Tibial artery (tissue), 4 donors: ENCODE measurements around the gene SH3RF1.

Experiments used
- DNase-seq, 2 donors: peaks; one replicate each; pipeline ENCODE4 v3.0.0-alpha.2; 2019
- H3K27ac ChIP-seq, 2 donors: fragments of 200-600 bp; sonication (generic) in 1 of 2; 1 replicate in 1 of 2; 2 replicates in 1 of 2; pipeline ENCODE4 v1.5.1; 2018 to 2019; ENCODE audit warnings: mild to moderate bottlenecking in 1 of 2
- H3K27me3 ChIP-seq, 2 donors: fragments of 200-600 bp; sonication (generic) in 1 of 2; one replicate each; pipeline versions ENCODE4 v1.5.1 to v1.6.0; 2016 to 2019
- H3K36me3 ChIP-seq, 3 donors: fragments of 200-600 bp; sonication (generic) in 2 of 3; one replicate each; pipeline ENCODE4 v1.5.1; 2016 to 2019; ENCODE audit warnings: mild to moderate bottlenecking in 2 of 3
- H3K4me1 ChIP-seq, 4 donors: fragments of 200-600 bp; sonication (generic) in 2 of 4; 1 replicate in 3 of 4; 2 replicates in 1 of 4; pipeline ENCODE4 v1.5.1; 2016 to 2019
- H3K4me3 ChIP-seq, 2 donors: fragments of 200-600 bp; sonication (generic) in 1 of 2; 1 replicate in 1 of 2; 2 replicates in 1 of 2; pipeline ENCODE4 v1.5.1; 2018 to 2019; ENCODE audit warnings: mild to moderate bottlenecking in 2 of 2
- H3K9me3 ChIP-seq, 3 donors: fragments of 200-600 bp; sonication (generic) in 1 of 3; one replicate each; pipeline ENCODE4 v1.5.1; 2016 to 2019
- intact Hi-C: fragments of 100-400 bp; cut with DNase I; formaldehyde crosslinking; loops from one replicate; pipeline ENCODE4 v1.15.0; 2023; ENCODE audit warnings: low total_unique reads
- TF ChIP-seq, protein P1 (sequence below), 2 experiments: fragments of 200-600 bp in 1 of 2; fragments of 450-650 bp in 1 of 2; IDR thresholded peaks; one replicate each; pipeline ENCODE4 v1.5.1; 2017 to 2019; ENCODE audit warnings: antibody characterized with exemption in 2 of 2, mild to moderate bottlenecking in 1 of 2, moderate library complexity in 1 of 2

The SH3RF1 gene

DNA sequence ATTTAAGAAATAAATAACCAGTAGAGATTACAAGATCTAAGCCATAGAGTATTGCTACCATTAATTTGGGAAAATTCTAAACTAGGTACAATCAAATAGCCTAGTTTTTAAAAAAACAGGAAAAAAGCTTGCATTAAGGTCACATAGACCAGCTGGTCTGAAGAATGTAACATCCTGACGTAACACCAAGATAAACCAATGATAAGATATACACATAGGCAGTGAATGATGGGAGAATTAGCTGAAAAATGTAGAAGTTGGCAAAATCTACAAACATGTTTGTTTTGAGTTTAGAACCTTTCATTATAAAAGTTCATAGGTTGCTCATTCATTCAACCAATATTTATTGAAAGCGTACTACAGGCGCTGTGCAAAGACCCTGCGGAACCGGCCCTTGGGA, 120.0 kb downstream of the SH3RF1 start:
- H3K4me1 ChIP-seq, result peaks cover 0 to 11% (median 2%) of the 10 kb centered on the region in 4 donors
- DNase-seq, result no peak
- no peak overlapping the region for H3K27ac ChIP-seq
- no peak overlapping the region for H3K4me3 ChIP-seq
- peaks cover 7 to 23% (median 9%) of the 10 kb centered on the region in 3 donors for H3K36me3 ChIP-seq
- H3K9me3 ChIP-seq, result no peaks in the 10 kb centered on the region
- intact Hi-C loops, result no loop called here
- no peaks in the 10 kb centered on the region for H3K27me3 ChIP-seq
- TF ChIP-seq, protein P1, sequence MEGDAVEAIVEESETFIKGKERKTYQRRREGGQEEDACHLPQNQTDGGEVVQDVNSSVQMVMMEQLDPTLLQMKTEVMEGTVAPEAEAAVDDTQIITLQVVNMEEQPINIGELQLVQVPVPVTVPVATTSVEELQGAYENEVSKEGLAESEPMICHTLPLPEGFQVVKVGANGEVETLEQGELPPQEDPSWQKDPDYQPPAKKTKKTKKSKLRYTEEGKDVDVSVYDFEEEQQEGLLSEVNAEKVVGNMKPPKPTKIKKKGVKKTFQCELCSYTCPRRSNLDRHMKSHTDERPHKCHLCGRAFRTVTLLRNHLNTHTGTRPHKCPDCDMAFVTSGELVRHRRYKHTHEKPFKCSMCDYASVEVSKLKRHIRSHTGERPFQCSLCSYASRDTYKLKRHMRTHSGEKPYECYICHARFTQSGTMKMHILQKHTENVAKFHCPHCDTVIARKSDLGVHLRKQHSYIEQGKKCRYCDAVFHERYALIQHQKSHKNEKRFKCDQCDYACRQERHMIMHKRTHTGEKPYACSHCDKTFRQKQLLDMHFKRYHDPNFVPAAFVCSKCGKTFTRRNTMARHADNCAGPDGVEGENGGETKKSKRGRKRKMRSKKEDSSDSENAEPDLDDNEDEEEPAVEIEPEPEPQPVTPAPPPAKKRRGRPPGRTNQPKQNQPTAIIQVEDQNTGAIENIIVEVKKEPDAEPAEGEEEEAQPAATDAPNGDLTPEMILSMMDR (IDR thresholded peaks at IDR 0.05), result no peak

DNA sequence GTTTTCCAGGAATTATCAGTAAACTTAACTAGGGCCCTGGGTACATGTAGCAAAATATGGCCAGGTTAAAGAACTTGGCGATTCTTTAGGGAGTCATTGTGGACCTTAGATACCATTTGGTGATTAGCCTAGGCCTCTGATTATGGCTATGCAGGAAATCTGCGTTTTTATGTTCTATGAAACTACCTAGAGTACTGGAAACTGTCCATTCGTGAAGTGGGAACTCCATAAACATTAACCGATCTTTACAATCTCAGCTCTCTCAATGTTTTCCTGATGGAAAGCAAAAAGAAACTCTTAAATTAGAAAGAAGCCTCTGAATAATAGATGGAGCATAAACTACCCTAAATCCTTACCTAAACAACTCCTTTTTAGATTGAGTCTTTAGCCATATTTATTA, 121.9 kb downstream of the SH3RF1 start:
- no peak for DNase-seq
- H3K4me3 ChIP-seq, result no peak overlapping the region
- TF ChIP-seq, protein P1 (IDR thresholded peaks at IDR 0.05), result no peak
- peaks cover 0 to 11% (median 2%) of the 10 kb centered on the region in 4 donors for H3K4me1 ChIP-seq
- H3K36me3 ChIP-seq, result peaks cover 0 to 15% (median 0%) of the 10 kb centered on the region in 3 donors
- H3K9me3 ChIP-seq, result no peaks in the 10 kb centered on the region
- intact Hi-C loops, result no loop called here
- H3K27me3 ChIP-seq, result no peaks in the 10 kb centered on the region
- H3K27ac ChIP-seq, result no peak overlapping the region

DNA sequence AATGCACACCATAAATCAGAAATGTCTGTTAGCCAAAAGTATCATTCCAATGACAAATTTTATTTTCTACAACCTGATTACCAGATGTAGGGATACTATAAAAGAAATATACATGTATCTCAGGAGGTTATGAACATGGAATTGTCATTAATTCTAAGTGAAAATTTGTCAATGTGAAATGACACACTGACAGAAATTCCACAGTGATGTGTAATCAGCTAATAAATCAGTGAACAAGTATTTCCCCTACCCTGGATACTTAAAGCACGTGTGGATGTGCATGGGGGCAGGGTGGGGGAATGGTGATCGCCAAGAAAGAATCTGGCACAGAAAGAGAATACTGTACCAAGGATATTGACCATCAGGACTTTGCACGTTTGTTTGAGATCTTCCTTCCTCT, 123.6 kb downstream of the SH3RF1 start:
- DNase-seq, result no peak
- H3K36me3 ChIP-seq, result peaks cover 0 to 8% (median 0%) of the 10 kb centered on the region in 3 donors
- H3K4me3 ChIP-seq, result no peak overlapping the region
- H3K27ac ChIP-seq, result no peak overlapping the region
- TF ChIP-seq, protein P1 (IDR thresholded peaks at IDR 0.05), result no peak
- H3K4me1 ChIP-seq, result peaks cover 0 to 10% (median 2%) of the 10 kb centered on the region in 4 donors
- H3K9me3 ChIP-seq, result no peaks in the 10 kb centered on the region
- intact Hi-C loops, result no loop called here
- H3K27me3 ChIP-seq, result no peaks in the 10 kb centered on the region

DNA sequence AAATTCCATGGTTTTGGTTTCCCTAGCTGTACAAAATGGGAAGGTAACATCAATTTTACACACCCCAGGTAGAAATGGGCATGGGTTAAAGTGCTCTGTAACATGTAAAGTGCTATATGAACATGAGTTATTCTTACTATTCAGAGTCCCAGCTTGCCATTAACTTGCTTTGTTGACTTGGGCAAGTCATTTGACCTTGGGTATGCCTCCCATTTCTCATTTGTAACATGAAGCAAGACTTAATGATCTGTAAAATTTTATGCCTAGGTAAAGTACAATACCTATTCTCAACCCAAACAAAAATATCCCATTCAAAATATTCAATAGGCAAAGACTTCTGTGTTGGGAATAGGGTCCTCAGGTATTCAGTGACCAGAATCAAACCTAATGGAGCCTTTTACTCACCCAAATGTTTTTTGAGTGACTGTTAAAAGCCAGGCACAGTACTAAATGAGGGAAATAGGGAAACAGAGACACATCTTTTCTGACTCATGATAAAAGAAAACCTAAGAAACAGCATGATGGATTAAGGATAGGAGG, 126.6 kb downstream of the SH3RF1 start:
- Histone ChIP-seq H3K27me3 (no peaks in the 10 kb centered on the region), H3K36me3 (peaks cover 0 to 6% (median 0%) of the 10 kb centered on the region in 3 donors), H3K27ac (no peak overlapping the region), H3K4me1 (peaks cover 0 to 4% (median 0%) of the 10 kb centered on the region in 4 donors), H3K9me3 (no peaks in the 10 kb centered on the region), H3K4me3 (no peak overlapping the region)
- no peak for DNase-seq
- TF ChIP-seq, protein P1 (IDR thresholded peaks at IDR 0.05), result no peak
- intact Hi-C loops, result no loop called here

DNA sequence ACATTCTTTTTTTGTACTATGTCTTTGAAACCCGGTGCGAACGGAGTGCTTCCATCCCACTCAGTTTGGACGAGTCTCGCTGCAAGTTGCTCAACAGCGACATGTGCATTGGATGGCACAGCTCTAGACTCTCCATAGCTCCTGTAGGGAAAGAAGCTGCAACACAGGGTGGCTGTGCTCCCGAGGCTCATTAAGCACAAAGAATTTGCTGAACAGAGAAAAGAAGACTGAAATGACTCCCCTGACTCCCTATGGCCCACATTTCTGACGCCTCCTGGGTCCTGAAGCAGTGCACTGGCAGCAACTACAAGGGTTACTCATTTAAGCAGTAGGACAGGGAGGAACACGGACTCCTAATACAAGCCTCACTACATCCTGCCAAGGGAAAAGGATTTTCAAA, 127.4 kb downstream of the SH3RF1 start:
- no peaks in the 10 kb centered on the region for H3K9me3 ChIP-seq
- H3K27ac ChIP-seq, result no peak overlapping the region
- no peak for DNase-seq
- TF ChIP-seq, protein P1 (IDR thresholded peaks at IDR 0.05), result no peak
- H3K27me3 ChIP-seq, result no peaks in the 10 kb centered on the region
- H3K36me3 ChIP-seq, result no peaks in the 10 kb centered on the region
- H3K4me3 ChIP-seq, result no peak overlapping the region
- peaks cover 0 to 4% (median 0%) of the 10 kb centered on the region in 4 donors for H3K4me1 ChIP-seq
- intact Hi-C loops, result no loop called here

DNA sequence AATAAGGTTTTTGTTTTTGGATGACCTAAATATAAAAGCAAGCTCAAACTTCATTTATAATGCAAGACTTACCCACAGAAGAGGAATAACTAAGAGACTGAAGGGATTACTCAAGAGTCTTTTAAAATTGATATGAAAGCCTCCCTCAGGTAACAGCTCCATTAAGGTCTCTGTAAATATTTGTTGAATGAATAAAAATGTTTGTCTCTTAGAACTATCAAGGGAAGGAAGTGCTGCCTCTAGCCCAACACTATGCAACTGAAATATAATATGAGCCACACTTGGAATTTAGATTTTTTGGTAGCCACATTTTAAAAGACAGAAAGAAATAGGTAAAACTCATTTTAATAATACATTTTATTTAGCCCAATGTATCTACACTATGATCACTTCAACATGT, 127.8 kb downstream of the SH3RF1 start:
- H3K4me1 ChIP-seq, result peaks cover 0 to 7% (median 0%) of the 10 kb centered on the region in 4 donors
- no peak overlapping the region for H3K27ac ChIP-seq
- no peak overlapping the region for H3K4me3 ChIP-seq
- no peaks in the 10 kb centered on the region for H3K9me3 ChIP-seq
- DNase-seq, result no peak
- TF ChIP-seq, protein P1 (IDR thresholded peaks at IDR 0.05), result no peak
- intact Hi-C loops, result no loop called here
- no peaks in the 10 kb centered on the region for H3K27me3 ChIP-seq
- no peaks in the 10 kb centered on the region for H3K36me3 ChIP-seq
